HepG2 (cell line): ENCODE results near the gene LAMA5. TPM values are rescaled to one million over a fixed set of nuclear protein-coding genes. Genes with fewer than 3 reads are reported as not detected.

Experiments used
- BRF2 ChIP-seq: sonication (generic); formaldehyde crosslinking; IDR thresholded peaks from 2 replicates; pipeline ENCODE4 v1.8.1; 2022; ENCODE audit warnings: mild to moderate bottlenecking, missing genetic modification reagents
- DNMT3B ChIP-seq: conservative IDR thresholded peaks from 2 replicates; pipeline ENCODE4 v1.6.1; 2016; ENCODE audit warnings: missing biosample characterization, control low read depth
- GMEB1 ChIP-seq: sonication (generic); formaldehyde crosslinking; IDR thresholded peaks from 2 replicates; pipeline ENCODE4 v1.5.1; 2020; ENCODE audit warnings: missing genetic modification reagents, mild to moderate bottlenecking, borderline replicate concordance
- HMGA1 ChIP-seq: sonication (generic); formaldehyde crosslinking; conservative IDR thresholded peaks from 2 replicates; pipeline ENCODE4 v1.4.0; 2020; ENCODE audit warnings: missing genetic modification reagents
- JUNB ChIP-seq: sonication (generic); formaldehyde crosslinking; IDR thresholded peaks from 2 replicates; pipeline ENCODE4 v1.8.0; 2022; ENCODE audit warnings: missing genetic modification reagents, mild to moderate bottlenecking, borderline replicate concordance
- KLF16 ChIP-seq, 2 experiments: sonication (generic) in 1 of 2; formaldehyde crosslinking in 1 of 2; IDR thresholded peaks; 2 replicates each; pipeline versions ENCODE4 v1.6.1 to v1.8.0; 2016 to 2023; ENCODE audit warnings: missing genetic modification reagents in 2 of 2, missing compliant biosample characterization in 1 of 2
- MIER3 ChIP-seq: IDR thresholded peaks from 2 replicates; pipeline ENCODE4 v1.6.1; 2016; ENCODE audit warnings: missing compliant biosample characterization, borderline replicate concordance
- MLX ChIP-seq: IDR thresholded peaks from 2 replicates; pipeline ENCODE4 v1.6.1; 2016
- MTERF4 ChIP-seq: sonication (generic); formaldehyde crosslinking; IDR thresholded peaks from 2 replicates; pipeline ENCODE4 v1.8.0; 2023; ENCODE audit warnings: mild to moderate bottlenecking, missing genetic modification reagents
- POGZ ChIP-seq: sonication (generic); formaldehyde crosslinking; IDR thresholded peaks from 2 replicates; pipeline ENCODE4 v1.4.0; 2020; ENCODE audit warnings: mild to moderate bottlenecking, missing genetic modification reagents
- RFX3 ChIP-seq: IDR thresholded peaks from 2 replicates; pipeline ENCODE4 v1.6.1; 2016; ENCODE audit warnings: missing biosample characterization, missing genetic modification reagents
- SAFB2 ChIP-seq: sonication (generic); formaldehyde crosslinking; IDR thresholded peaks from 2 replicates; pipeline ENCODE4 v1.5.1; 2020; ENCODE audit warnings: missing genetic modification reagents, low read depth, mild to moderate bottlenecking, borderline replicate concordance
- SIX4 ChIP-seq: sonication (generic); formaldehyde crosslinking; IDR thresholded peaks from 2 replicates; pipeline ENCODE4 v1.4.0; 2020; ENCODE audit warnings: missing genetic modification reagents
- TCF12 ChIP-seq, 2 experiments: fragments of 450-650 bp in 1 of 2; sonication (generic) in 1 of 2; formaldehyde crosslinking in 1 of 2; IDR thresholded peaks; 2 replicates each; pipeline versions ENCODE4 v1.6.1 to v1.8.0; 2017 to 2022; ENCODE audit warnings: antibody characterized with exemption in 1 of 2, mild to moderate bottlenecking in 1 of 2, missing genetic modification reagents in 1 of 2, moderate library complexity in 1 of 2
- U2AF1 ChIP-seq: fragments of 200-400 bp; formaldehyde crosslinking; optimal IDR thresholded peaks from 2 replicates; pipeline ENCODE3; 2017; ENCODE audit warnings: mild to moderate bottlenecking, low read depth, low read length
- ZFAT ChIP-seq: sonication (generic); formaldehyde crosslinking; conservative IDR thresholded peaks from 2 replicates; pipeline ENCODE4 v1.8.1; 2023; ENCODE audit warnings: missing genetic modification reagents, inconsistent platforms
- ZFYVE20 ChIP-seq: sonication (generic); formaldehyde crosslinking; IDR thresholded peaks from 2 replicates; pipeline ENCODE4 v1.8.0; 2023; ENCODE audit warnings: low read depth, mild to moderate bottlenecking, moderate library complexity, missing genetic modification reagents, borderline replicate concordance
- ZKSCAN5 ChIP-seq: sonication (generic); formaldehyde crosslinking; IDR thresholded peaks from 2 replicates; pipeline ENCODE4 v1.5.1; 2020; ENCODE audit warnings: mild to moderate bottlenecking, missing genetic modification reagents
- ZNF569 ChIP-seq: sonication (generic); formaldehyde crosslinking; IDR thresholded peaks from 2 replicates; pipeline ENCODE4 v1.5.0; 2020; ENCODE audit warnings: mild to moderate bottlenecking, missing genetic modification reagents, moderate library complexity, borderline replicate concordance
- ZNF598 ChIP-seq: sonication (generic); formaldehyde crosslinking; IDR thresholded peaks from 2 replicates; pipeline ENCODE4 v1.5.1; 2020; ENCODE audit warnings: mild to moderate bottlenecking, missing genetic modification reagents, borderline replicate concordance
- polyA plus RNA-seq, 8 experiments: library from polyadenylated mRNA; depleted of rRNA in 3 of 8; stranded (reverse) in 7 of 8; unstranded in 1 of 8; fragments of >200 nt; fragmentation: Illumina TruSeq in 4 of 8; extraction: Trizol in 4 of 8; gene quantifications; 2 replicates each; pipeline versions ENCODE4 v1.2.1 to v1.2.3, GENCODE V29; 2011 to 2016; ENCODE audit warnings: low read depth in 4 of 8, missing spikeins in 1 of 8, mixed read lengths in 1 of 8; ENCODE audit not compliant: insufficient read depth in 1 of 8
- total RNA-seq, 5 experiments: library from RNA; depleted of rRNA; stranded (reverse); fragments of >200 nt; fragmentation: Illumina TruSeq; extraction: Trizol; gene quantifications; 2 replicates each; pipeline ENCODE4 v1.2.3, GENCODE V29; 2016; ENCODE audit warnings: low read depth in 1 of 5
- TF ChIP-seq, protein P1 (sequence below): sonication (generic); formaldehyde crosslinking; conservative IDR thresholded peaks from 2 replicates; pipeline ENCODE4 v1.8.1; 2023; ENCODE audit warnings: missing genetic modification reagents
- TF ChIP-seq, protein P2 (sequence below): IDR thresholded peaks from 2 replicates; pipeline ENCODE4 v1.6.1; 2016; ENCODE audit warnings: mild to moderate bottlenecking

The LAMA5 gene
- total and polyA plus RNA-seq, 2 of the 13 experiments (the other 11 are each of a cell fraction or from before 2014, with no cell fraction given), result 21.0 to 44.7 TPM

- TF ChIP-seq BRF2 (0 out of 2 replicates have a peak, but pooled peaks have one; percentile 44), TCF12 (IDR thresholded peaks at IDR 0.05) (no peak), TCF12 (CRISPR knock-in tag; IDR thresholded peaks at IDR 0.05) (peak; percentile 18), ZNF569 (CRISPR knock-in tag) (no peak), DNMT3B (CRISPR knock-in tag) (no peak), MTERF4 (CRISPR knock-in tag) (peak; percentile 87), RFX3 (CRISPR knock-in tag) (no peak), GMEB1 (CRISPR knock-in tag) (no peak), HMGA1 (CRISPR knock-in tag) (no peak), JUNB (no peak), MIER3 (CRISPR knock-in tag) (no peak), SIX4 (no peak), KLF16 (CRISPR knock-in tag; IDR thresholded peaks at IDR 0.05) (peak in 1 of 2 experiments; percentile 51; a peak in 1 of 4 replicates), ZFYVE20 (CRISPR knock-in tag) (no peak), SAFB2 (CRISPR knock-in tag) (no peak), MLX (no peak), ZFAT (CRISPR knock-in tag) (0 out of 2 replicates have a peak, but pooled peaks have one; percentile 29), ZNF598 (no peak), POGZ (CRISPR knock-in tag) (peak; percentile 61), U2AF1 (no peak), ZKSCAN5 (no peak)
- TF ChIP-seq, protein P1, sequence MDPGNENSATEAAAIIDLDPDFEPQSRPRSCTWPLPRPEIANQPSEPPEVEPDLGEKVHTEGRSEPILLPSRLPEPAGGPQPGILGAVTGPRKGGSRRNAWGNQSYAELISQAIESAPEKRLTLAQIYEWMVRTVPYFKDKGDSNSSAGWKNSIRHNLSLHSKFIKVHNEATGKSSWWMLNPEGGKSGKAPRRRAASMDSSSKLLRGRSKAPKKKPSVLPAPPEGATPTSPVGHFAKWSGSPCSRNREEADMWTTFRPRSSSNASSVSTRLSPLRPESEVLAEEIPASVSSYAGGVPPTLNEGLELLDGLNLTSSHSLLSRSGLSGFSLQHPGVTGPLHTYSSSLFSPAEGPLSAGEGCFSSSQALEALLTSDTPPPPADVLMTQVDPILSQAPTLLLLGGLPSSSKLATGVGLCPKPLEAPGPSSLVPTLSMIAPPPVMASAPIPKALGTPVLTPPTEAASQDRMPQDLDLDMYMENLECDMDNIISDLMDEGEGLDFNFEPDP (CRISPR knock-in tag), result no peak
- TF ChIP-seq, protein P2, sequence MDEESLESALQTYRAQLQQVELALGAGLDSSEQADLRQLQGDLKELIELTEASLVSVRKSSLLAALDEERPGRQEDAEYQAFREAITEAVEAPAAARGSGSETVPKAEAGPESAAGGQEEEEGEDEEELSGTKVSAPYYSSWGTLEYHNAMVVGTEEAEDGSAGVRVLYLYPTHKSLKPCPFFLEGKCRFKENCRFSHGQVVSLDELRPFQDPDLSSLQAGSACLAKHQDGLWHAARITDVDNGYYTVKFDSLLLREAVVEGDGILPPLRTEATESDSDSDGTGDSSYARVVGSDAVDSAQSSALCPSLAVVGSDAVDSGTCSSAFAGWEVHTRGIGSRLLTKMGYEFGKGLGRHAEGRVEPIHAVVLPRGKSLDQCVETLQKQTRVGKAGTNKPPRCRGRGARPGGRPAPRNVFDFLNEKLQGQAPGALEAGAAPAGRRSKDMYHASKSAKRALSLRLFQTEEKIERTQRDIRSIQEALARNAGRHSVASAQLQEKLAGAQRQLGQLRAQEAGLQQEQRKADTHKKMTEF (CRISPR knock-in tag), result peak; percentile 69
These were observed 559 bp downstream of the LAMA5 start (continued) for GRCh38 chr20:62366370-62367135.
